Epithelial cell of prostate (primary cell): ENCODE results near the gene SNTB2.
A peak's percentile ranks its signal among the peaks of the same experiment; 100 is the strongest.

ENCODE experiments used
- DNase-seq: peaks from one replicate; pipeline ENCODE4 v3.0.0-alpha.2; 2011; ENCODE audit warnings: low read depth, low spot score
- H3K27ac ChIP-seq: fragments of 450-650 bp; 2 replicates; pipeline ENCODE4 v1.5.1; 2017; ENCODE audit warnings: mild to moderate bottlenecking

The SNTB2 gene

DNA sequence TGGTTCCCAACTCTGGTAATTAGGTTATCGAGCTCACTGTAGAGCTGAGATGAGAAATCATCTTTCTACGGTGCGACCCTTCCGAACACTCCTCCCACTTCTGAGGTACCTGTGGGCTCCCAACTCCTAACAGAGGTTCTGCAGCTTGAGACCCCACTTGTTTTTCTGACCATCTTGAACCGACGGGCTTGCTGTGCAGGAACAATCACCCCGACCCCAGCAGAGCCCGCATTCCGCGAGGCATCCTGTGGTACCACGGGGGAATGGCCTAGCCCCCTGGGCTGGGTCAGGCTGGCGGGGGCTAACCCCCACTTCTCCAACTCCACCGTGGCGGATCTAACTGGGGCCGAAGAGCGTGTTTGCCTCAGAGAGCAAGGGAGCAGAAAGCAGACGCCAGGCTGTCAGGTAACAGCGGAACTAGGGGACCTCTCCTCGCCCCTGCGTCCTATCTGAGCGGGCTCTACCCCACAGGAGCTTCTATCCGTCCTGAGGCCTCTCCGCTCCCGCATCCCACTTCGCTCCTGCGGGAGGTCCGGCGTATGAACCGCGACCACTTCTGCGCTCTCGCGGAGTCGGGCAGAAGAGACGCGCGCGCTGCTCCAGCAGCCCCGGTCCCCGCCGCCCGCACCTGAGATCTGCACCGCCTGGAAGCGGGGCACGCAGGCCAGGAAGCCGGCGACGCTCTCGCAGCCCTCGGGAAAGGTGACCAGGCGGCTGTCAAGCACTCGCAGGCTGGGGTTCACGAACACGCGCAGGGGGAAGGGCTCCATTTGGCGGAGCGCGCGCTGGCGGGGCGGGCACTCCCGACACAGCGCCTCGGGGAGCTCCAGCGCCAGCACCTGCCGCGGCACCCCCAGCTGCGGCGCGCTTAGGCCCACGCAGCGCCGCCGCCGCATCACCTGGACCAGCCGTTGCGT, 142.7 kb downstream of the SNTB2 start:
- no peak for DNase-seq
- peak overlapping the region; percentile 85 for H3K27ac ChIP-seq

DNA sequence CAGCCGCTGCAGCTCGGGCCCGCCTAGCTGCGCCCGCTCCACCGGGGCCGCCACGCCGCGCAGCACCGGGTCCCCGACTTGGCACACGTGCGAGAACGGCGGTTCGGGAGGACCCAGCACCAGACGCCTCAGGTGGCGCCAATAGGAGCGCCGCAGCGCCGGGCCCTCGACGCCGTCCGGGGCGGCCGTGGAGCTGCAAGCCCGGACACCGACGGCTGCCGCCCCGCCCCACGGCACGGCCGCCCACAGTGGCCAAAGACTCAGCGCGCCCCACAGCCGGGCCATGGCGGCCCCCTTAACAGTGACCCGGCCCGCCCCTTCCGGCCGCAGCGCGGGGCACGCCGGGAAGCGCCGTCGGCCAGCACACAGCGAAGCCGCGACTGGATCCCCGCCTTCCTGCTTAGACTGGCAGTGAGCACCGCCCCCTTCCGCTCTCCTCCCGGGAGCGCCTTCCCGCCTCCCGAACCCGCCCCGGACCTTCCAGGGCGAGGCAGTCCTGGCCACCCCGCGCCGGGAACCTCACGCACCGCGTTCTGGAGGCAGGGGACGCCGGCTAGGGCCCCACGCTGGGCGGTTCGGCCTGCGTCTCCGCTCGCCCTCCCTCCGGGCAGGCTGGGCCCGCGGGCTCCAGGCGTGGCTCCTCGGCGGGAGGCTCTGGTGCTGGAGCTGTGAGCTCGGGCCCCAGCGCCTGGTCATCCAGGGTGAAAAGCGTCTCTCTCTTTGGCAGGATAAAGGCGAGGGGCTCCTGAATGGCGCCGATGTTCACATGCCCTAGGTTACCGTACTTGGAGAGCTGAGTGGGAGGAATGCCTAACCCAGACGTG, 143.5 kb downstream of the SNTB2 start, which contains the start of gene PDF:
Gene PDF, minus strand, starts transcription at position 303 of the 824 bp plus-strand sequence. Its CDS starts 18 bp downstream, at position 285.
- peak; percentile 57 for DNase-seq
- H3K27ac ChIP-seq = peak within 1 kb of the TSS; percentile 85

DNA sequence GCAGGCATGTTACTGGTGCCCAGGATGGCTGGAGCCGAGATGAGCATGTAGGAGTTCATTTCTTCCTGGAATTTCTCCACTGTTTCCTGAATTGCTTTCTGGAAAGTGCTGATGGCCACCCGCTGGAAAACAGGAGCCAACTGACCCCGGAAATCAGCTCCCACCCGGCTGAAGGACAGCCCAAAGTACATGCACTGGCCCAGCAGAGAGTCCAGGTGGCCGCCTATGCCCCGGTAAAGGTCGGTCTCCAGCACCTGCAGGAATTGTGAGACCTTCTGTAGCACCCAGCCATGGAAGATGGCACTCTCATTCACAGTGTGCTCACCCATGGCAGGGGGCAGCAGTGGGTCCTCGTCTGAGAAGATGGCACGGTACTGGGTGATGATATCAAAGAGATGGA, 147.7 kb downstream of the SNTB2 start:
- H3K27ac ChIP-seq = no peak overlapping the region
- DNase-seq = no peak

DNA sequence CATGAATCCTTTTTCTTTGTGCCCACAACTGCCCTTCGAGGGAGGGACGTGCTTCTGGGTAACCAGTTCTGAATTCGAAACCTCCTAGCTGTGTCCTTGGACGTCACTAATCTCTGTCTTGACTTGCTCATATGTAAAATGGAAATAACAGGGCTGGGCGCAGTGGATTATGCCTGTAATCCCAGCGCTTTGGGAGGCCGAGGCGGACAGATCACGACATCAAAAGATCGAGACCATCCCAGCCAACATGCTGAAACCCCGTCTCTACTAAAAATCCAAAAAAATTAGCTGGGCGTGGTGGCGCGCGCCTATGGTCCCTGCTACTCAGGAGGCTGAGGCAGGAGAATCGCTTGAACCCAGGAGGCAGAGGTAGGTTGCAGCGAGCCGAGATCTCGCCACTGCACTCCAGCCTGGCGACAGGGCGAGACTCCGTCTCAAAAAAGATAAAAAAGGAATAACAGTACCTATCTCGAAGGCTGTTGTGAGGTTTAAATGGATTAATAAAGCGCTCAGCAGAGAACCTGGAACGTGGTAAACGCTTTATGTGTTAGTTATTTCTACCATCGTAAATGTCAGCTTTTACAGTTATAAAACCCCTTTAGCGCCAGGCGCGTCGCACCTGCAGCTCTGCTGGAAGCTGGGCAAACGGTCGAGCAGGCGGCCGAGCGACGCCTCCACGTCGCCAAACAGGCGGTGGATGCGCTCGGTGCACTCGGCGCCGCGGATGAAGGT, 151.8 kb downstream of the SNTB2 start:
- peak overlapping the region; percentile 88 for H3K27ac ChIP-seq
- no peak for DNase-seq

DNA sequence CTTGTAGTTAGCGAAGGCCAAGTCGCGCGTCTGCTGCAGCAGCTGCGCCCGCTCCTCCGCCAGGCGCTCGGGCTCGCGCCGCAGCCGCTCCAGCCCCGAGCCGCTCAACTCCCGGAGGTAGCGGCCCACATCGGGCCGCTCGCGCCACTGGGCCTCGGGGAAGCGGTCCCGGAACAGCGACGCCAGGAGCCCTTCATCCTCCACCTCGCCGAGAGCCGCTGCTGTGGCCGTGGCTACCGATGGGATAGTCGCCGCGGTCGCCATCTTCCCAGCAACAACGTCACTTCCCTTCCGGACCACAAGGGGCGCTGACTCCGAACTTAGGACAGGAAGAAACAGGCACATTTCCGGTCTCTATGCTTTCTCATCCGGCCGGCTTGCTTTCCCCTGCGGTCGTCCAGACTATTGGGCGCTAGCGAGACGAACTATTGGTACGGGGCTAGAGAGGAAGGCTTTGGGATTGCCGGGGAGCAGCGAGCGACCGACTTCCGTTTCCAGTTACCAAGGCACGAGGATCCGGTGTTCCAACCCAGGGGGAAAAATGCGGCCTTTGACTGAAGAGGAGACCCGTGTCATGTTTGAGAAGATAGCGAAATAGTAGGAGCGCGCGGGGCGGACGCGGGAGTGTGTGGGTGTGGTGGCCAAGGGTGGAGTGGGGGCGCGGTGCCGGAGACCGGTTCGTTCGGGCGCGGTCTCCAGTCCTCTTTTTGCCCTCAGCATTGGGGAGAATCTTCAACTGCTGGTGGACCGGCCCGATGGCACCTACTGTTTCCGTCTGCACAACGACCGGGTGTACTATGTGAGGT, 152.5 kb downstream of the SNTB2 start, which contains the start of the genes COG8 and NIP7:
Gene COG8, minus strand, starts transcription at position 276 of the 806 bp plus-strand sequence. Its CDS starts 12 bp downstream, at position 264.
Gene NIP7, plus strand, starts transcription at position 484 of the 806 bp plus-strand sequence. Its CDS starts 58 bp downstream, at position 542.
- H3K27ac ChIP-seq = peak within 1 kb of the TSS; percentile 88
- peak; percentile 89 for DNase-seq

DNA sequence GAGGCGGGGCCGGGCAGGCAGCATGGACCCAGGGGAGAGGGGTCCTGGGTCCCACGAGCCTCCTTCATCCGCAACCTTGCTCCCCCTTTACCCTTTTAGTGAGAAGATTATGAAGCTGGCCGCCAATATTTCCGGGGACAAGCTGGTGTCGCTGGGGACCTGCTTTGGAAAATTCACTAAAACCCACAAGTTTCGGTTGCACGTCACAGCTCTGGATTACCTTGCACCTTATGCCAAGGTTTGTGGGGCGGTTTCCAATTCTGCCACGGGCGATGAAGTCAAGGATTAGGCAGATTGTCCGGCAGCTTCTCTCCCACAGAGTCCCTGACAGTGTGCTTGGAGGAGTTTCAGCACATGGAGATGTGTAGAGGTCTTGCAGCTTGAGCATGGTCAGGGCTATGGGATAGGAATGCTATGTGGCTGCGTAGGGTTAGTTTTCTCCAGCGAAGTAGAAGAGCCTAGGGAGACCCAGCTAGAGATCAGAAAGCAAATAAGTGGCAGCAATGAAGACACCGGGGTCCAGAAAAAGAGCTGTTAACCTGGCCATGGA, 153.2 kb downstream of the SNTB2 start:
- H3K27ac ChIP-seq = peak overlapping the region; percentile 88
- no peak for DNase-seq

DNA sequence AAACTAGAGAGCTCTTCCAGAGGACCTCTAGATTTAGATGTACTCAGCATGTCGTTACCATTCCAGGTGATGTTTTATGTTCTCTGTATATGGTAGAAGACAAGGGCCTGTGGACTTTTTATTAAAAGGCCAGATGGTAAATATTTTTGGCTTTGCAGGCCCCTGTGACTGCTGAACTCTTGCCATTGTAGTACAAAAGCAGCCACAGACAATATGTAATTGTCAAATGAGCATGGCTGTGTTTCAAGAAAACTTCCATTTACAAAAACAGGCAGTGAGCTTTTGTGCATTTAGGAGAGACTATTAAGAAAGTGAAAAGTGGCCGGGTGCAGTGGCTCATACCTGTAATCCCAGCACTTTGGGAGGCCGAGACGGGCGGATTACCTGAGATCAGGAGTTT, 157.2 kb downstream of the SNTB2 start:
- no peak for DNase-seq
- no peak overlapping the region for H3K27ac ChIP-seq

DNA sequence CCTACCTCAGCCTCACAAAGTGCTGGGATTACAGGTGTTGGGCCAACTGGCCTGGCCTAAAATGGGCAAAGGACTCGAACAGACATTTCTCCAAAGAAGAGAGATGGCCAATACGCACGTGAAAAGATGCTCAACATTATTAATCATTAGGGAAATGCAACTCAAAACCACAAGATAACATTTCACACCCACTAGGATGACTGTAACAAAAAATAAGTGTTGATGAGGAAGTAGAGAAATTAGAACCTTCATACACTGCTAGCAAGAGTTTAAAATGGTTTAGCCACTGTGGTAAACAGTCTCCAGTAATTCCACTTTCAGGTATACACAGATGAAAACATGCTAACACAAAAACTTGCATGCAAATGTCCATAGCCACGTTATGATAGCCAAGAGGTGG, 159.0 kb downstream of the SNTB2 start:
- no peak for DNase-seq
- H3K27ac ChIP-seq = no peak overlapping the region

DNA sequence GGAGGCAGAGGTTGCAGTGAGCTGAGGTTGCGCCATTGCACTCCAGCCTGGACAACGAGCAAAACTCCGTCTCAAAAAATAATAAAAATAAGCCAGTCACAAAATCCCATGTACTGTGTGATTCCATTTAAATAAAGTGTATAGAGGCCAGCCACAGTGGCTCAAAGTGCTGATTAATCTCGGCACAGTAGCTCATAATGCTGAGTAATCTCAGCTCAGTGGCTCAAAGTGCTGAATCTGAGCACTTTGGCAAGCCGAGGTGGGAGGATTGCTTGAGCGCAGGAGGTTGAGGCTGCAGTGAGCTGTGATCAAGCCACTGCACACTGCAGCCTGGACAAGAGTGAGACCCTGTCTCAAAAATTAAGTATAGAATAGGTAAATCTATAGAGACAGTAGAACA, 159.7 kb downstream of the SNTB2 start:
- DNase-seq = no peak

DNA sequence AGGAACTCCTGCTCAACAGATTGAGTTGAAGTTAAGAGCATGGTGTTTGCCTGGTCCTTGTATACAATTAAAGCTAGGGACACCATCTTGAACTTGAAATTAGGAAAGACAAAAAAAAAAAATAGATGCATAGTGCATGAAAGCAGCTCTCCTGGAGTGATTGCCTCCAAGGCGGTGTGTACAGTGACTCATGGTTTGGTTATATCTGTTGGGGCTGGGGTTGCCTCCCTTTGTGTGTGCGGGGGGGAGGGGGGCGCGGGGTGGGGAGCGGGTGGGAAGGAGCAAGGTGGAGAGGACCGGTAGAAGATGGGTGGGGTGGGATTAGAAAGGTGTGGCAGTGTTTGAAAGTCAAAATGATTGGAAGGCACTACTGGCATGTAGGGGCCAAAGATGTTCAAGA, 161.3 kb downstream of the SNTB2 start:
- no peak overlapping the region for H3K27ac ChIP-seq
- DNase-seq = no peak

More for the DNA sequence above, 159.7 kb downstream of the SNTB2 start:
- no peak overlapping the region for H3K27ac ChIP-seq

DNA sequence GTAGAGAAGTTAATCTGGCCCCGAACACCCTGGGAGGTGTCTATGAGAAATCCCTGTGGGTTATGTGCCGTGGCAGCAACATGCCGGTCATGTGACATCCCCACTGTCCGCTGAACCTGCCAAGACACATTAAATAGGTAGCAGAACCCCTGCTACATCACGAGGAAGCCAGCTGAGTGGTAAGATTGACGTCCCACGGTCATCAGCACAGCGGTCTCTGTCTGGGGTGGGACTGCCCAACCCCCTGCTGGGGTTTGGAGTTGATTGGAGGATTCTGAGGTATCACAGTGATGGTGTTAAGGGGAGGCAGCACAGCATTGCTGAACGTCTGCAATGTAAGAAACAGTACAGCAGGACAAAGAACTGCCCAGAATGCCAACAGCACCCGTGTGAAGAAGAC, 162.6 kb downstream of the SNTB2 start:
- H3K27ac ChIP-seq = no peak overlapping the region
- no peak for DNase-seq

DNA sequence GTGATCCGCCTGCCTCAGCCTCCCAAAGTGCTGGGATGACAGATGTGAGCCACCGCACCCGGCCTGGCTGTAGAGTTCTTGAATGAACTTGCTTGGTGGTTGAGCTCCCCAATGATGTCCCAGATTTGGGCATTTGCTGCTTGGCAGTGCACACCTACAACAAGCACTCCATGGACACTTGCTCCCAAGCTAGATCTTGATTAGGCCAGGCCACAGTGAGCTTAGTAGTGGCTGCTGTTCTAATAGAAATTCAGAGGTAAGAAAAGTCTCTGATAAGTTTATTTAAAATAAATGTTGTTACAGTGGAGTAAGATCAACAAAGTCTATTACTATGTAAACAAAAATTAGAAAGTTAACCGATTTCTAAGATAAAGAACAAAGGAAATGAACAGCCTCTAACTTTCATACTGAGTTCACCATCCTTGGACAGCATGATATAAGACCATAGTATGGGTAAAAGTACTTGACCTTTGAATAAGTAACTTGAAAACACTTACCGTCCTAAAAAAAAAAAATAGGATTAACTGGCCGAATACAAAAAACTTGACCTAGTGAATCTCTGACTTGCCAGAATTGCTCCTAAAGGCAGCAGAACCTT, 163.7 kb downstream of the SNTB2 start:
- H3K27ac ChIP-seq = no peak overlapping the region
- no peak for DNase-seq

DNA sequence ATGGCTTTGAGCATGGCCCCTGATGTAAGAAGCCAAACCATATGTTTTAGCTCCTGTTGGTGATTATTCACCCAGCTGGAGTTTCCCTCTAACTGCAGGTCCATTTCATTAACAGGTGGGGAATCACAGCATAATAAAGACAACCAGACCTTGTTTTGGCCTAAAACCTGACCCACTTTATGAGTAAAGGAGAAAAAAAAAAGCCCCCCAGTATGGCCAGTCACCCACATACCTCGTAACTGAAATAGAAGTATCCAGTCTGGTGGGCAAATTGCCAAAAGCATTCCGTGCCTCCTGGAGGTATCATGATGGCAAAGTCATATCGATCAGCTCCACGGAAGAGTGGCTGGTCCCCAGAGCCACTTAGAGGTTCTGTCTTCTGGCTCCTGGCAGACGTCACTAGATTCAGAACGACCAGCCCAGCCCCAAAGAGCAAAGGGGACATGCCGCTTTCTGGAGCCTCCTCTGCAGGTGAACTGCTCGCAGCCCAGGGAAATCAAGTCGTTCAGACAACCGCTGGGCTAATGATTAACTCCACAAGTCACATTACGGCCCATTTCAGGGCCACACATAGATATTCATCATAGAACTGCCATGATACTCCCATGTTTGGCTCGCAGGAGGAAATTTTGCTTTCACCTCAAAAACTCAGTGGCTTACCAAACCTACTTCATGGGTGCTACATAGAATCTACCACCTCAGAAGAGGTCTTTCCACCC, 164.5 kb downstream of the SNTB2 start, which contains the start of gene TMED6:
Gene TMED6, minus strand, starts transcription at position 478 of the 719 bp plus-strand sequence. Its CDS starts 33 bp downstream, at position 445.
- DNase-seq = no peak
- H3K27ac ChIP-seq = no peak within 1 kb of the TSS
